A673 (cell line): ENCODE results near the gene SUN5.

Experiments used
- EZH2 ChIP-seq: fragments of 200-600 bp; sonication (generic); IDR thresholded peaks from 2 replicates; pipeline ENCODE4 v1.6.1; 2017; ENCODE audit warnings: borderline replicate concordance, low read depth, mild to moderate bottlenecking, mixed read lengths, antibody characterized with exemption, low read length; ENCODE audit not compliant: poor library complexity, severe bottlenecking
- TF ChIP-seq, protein P1 (sequence below): fragments of 300-800, 200-600 bp; sonication (generic); conservative IDR thresholded peaks from 2 replicates; pipeline ENCODE4 v1.5.1; 2017; ENCODE audit warnings: low read depth, mild to moderate bottlenecking, antibody characterized with exemption, low read length, moderate library complexity, mixed read lengths

- TF ChIP-seq EZH2 = no peak
- TF ChIP-seq, protein P1, sequence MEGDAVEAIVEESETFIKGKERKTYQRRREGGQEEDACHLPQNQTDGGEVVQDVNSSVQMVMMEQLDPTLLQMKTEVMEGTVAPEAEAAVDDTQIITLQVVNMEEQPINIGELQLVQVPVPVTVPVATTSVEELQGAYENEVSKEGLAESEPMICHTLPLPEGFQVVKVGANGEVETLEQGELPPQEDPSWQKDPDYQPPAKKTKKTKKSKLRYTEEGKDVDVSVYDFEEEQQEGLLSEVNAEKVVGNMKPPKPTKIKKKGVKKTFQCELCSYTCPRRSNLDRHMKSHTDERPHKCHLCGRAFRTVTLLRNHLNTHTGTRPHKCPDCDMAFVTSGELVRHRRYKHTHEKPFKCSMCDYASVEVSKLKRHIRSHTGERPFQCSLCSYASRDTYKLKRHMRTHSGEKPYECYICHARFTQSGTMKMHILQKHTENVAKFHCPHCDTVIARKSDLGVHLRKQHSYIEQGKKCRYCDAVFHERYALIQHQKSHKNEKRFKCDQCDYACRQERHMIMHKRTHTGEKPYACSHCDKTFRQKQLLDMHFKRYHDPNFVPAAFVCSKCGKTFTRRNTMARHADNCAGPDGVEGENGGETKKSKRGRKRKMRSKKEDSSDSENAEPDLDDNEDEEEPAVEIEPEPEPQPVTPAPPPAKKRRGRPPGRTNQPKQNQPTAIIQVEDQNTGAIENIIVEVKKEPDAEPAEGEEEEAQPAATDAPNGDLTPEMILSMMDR = no peak
Measured at GRCh38 chr20:32962053-32962452, 42.2 kb downstream of the SUN5 start.
